GM23338 (cell line): ENCODE results near the gene BCL2. TPM values are rescaled to one million over a fixed set of nuclear protein-coding genes. Genes with fewer than 3 reads are reported as not detected.

Experiments used
- ATAC-seq: fragments of 200-7000 bp; cut with Tn5 transposase; 3 replicates; pipeline ENCODE4 v1.9.1; 2020
- DNase-seq: peaks from one replicate; pipeline ENCODE4 v3.0.0-alpha.2; 2015; ENCODE audit warnings: low spot score
- H2AFZ ChIP-seq: fragments of 200-600 bp; sonication (generic); 2 replicates; pipeline ENCODE4 v1.8.0; 2016; ENCODE audit warnings: antibody characterized with exemption, mild to moderate bottlenecking, moderate library complexity
- H3F3A ChIP-seq: fragments of 200-600 bp; sonication (generic); replicated peaks from 2 replicates; pipeline ENCODE4 v1.8.0; 2017; ENCODE audit warnings: antibody characterized with exemption, mixed run types, low read depth
- H3K27ac ChIP-seq: fragments of 200-600 bp; sonication (generic); 2 replicates; pipeline ENCODE4 v1.6.1; 2016; ENCODE audit warnings: low read depth
- H3K27me3 ChIP-seq: fragments of 200-600 bp; sonication (generic); 2 replicates; pipeline ENCODE4 v1.8.0; 2016; ENCODE audit warnings: mild to moderate bottlenecking, mixed run types, moderate library complexity; ENCODE audit not compliant: insufficient read depth
- H3K36me3 ChIP-seq: fragments of 200-600 bp; sonication (generic); 2 replicates; pipeline ENCODE4 v1.8.0; 2016; ENCODE audit warnings: mild to moderate bottlenecking; ENCODE audit not compliant: insufficient read depth
- H3K4me1 ChIP-seq: fragments of 200-600 bp; sonication (generic); 2 replicates; pipeline ENCODE4 v1.8.0; 2016; ENCODE audit warnings: mild to moderate bottlenecking, moderate library complexity; ENCODE audit not compliant: insufficient read depth
- H3K4me2 ChIP-seq: fragments of 200-600 bp; sonication (generic); 2 replicates; pipeline ENCODE4 v1.7.1; 2017; ENCODE audit warnings: mixed run types
- H3K4me3 ChIP-seq: fragments of 200-600 bp; sonication (generic); 2 replicates; pipeline ENCODE4 v1.6.1; 2016; ENCODE audit warnings: mixed run types
- H3K79me2 ChIP-seq: fragments of 200-600 bp; sonication (generic); replicated peaks from 2 replicates; pipeline ENCODE4 v1.8.0; 2017; ENCODE audit warnings: mild to moderate bottlenecking; ENCODE audit not compliant: insufficient read depth
- H3K9me2 ChIP-seq: fragments of 200-600 bp; sonication (generic); 2 replicates; pipeline ENCODE4 v1.8.0; 2017; ENCODE audit not compliant: insufficient read depth
- H4K20me1 ChIP-seq: fragments of 200-600 bp; sonication (generic); replicated peaks from 2 replicates; pipeline ENCODE4 v1.8.0; 2017; ENCODE audit warnings: mild to moderate bottlenecking; ENCODE audit not compliant: insufficient read depth
- H3K27ac Mint-ChIP-seq: 2 replicates; pipeline ENCODE4 v1.8.0; 2020; ENCODE audit warnings: inconsistent platforms, mild to moderate bottlenecking, moderate library complexity, mixed read lengths
- H3K27me3 Mint-ChIP-seq: 3 replicates; pipeline ENCODE4 v1.8.0; 2022; ENCODE audit warnings: low read depth, mild to moderate bottlenecking, moderate library complexity, mixed read lengths, inconsistent platforms; ENCODE audit not compliant: insufficient read depth, poor library complexity
- H3K36me3 Mint-ChIP-seq: 3 replicates; pipeline ENCODE4 v1.8.0; 2021; ENCODE audit warnings: low read depth, mild to moderate bottlenecking, inconsistent platforms, moderate library complexity, mixed read lengths
- H3K4me1 Mint-ChIP-seq: 3 replicates; pipeline ENCODE4 v1.8.0; 2020; ENCODE audit warnings: mild to moderate bottlenecking, inconsistent platforms, mixed read lengths
- H3K4me3 Mint-ChIP-seq: 3 replicates; pipeline ENCODE4 v1.8.0; 2021; ENCODE audit warnings: moderate library complexity, mild to moderate bottlenecking, inconsistent platforms, mixed read lengths
- H3K9me3 Mint-ChIP-seq: 3 replicates; pipeline ENCODE4 v1.8.0; 2020; ENCODE audit warnings: moderate library complexity, mild to moderate bottlenecking, inconsistent platforms, mixed read lengths
- CREB1 ChIP-seq: fragments of 250-450 bp; sonication (Bioruptor Pico); IDR thresholded peaks from 2 replicates; pipeline ENCODE4 v1.5.0; 2020; ENCODE audit warnings: low read depth, mild to moderate bottlenecking, moderate library complexity
- ETS1 ChIP-seq: IDR thresholded peaks from 2 replicates; pipeline ENCODE4 v1.6.1; 2016; ENCODE audit warnings: antibody characterized with exemption
- EZH2 ChIP-seq: fragments of 200-600 bp; sonication (generic); IDR thresholded peaks from one replicate; pipeline ENCODE4 v1.8.0; 2017; ENCODE audit warnings: antibody characterized with exemption, mild to moderate bottlenecking, low read depth; ENCODE audit not compliant: unreplicated experiment
- EZH2phosphoT487 ChIP-seq: fragments of 200-600 bp; sonication (generic); IDR thresholded peaks from one replicate; pipeline ENCODE4 v1.8.1; 2018; ENCODE audit warnings: antibody characterized with exemption; ENCODE audit not compliant: unreplicated experiment
- JUNB ChIP-seq: IDR thresholded peaks from one replicate; pipeline ENCODE4 v1.6.1; 2016; ENCODE audit warnings: antibody characterized with exemption; ENCODE audit not compliant: unreplicated experiment
- NANOG ChIP-seq: IDR thresholded peaks from 2 replicates; pipeline ENCODE4 v1.6.1; 2016; ENCODE audit warnings: antibody characterized with exemption, borderline replicate concordance
- POLR2AphosphoS5 ChIP-seq: IDR thresholded peaks from 2 replicates; pipeline ENCODE4 v1.6.1; 2016; ENCODE audit warnings: antibody characterized with exemption, low read depth
- STAT1 ChIP-seq: IDR thresholded peaks from one replicate; pipeline ENCODE4 v1.6.1; 2016; ENCODE audit warnings: antibody characterized with exemption; ENCODE audit not compliant: unreplicated experiment
- ZNF114 ChIP-seq: fragments of 250-450 bp; sonication (Bioruptor Pico); IDR thresholded peaks from 2 replicates; pipeline ENCODE4 v1.5.0; 2020; ENCODE audit warnings: mild to moderate bottlenecking, moderate library complexity
- ZNF331 ChIP-seq: fragments of 250-450 bp; sonication (Bioruptor Pico); IDR thresholded peaks from 2 replicates; pipeline ENCODE4 v1.5.0; 2020; ENCODE audit warnings: low read depth, mild to moderate bottlenecking, moderate library complexity
- polyA plus RNA-seq: library from polyadenylated mRNA; unstranded; fragments of >200 nt; fragmentation: Nextera tagmentation; extraction: Ambion mirVana; gene quantifications from 2 replicates; pipeline ENCODE4 v1.2.1, GENCODE V29; 2016
- total RNA-seq: library from RNA; depleted of rRNA; stranded (reverse); fragments of >200 nt; shearing (Covaris generic); gene quantifications from 2 replicates; pipeline ENCODE4 v1.2.3, GENCODE V29; 2014
- TF ChIP-seq, protein P1 (sequence below): IDR thresholded peaks from one replicate; pipeline ENCODE4 v1.6.1; 2018; ENCODE audit warnings: antibody characterized with exemption; ENCODE audit not compliant: unreplicated experiment
- TF ChIP-seq, protein P2 (sequence below), 2 experiments: fragments of 200-600 bp in 1 of 2; sonication (generic) in 1 of 2; conservative IDR thresholded peaks; 2 replicates each; pipeline versions ENCODE4 v1.5.1 to v1.6.1; 2016 to 2017; ENCODE audit warnings: antibody characterized with exemption in 2 of 2, low read depth in 2 of 2, mild to moderate bottlenecking in 2 of 2, moderate library complexity in 1 of 2
- TF ChIP-seq, protein P3 (sequence below): fragments of 250-450 bp; sonication (Bioruptor Pico); IDR thresholded peaks from 2 replicates; pipeline ENCODE4 v1.5.0; 2020; ENCODE audit warnings: mild to moderate bottlenecking, moderate library complexity

BCL2 gene
- total and polyA plus RNA-seq, 2 experiments from 2014 or later: 1.2 to 4.0 TPM

GRCh38 chr18:63346480-63347183 is 27.1 kb upstream of the BCL2 start:
- no peak overlapping the region for H3K27ac ChIP-seq
- H3K4me3 Mint-ChIP-seq: no peak overlapping the region
- H3K4me1 ChIP-seq: no peaks in the 10 kb centered on the region
- DNase-seq (no peak), ATAC-seq (no peak)
- H3K4me3 ChIP-seq: no peak overlapping the region
- no peaks in the 10 kb centered on the region for H3K9me3 Mint-ChIP-seq
- peaks cover 57% of the 10 kb centered on the region for H3K36me3 Mint-ChIP-seq
- H3K9me2 ChIP-seq: no peaks in the 10 kb centered on the region
- H4K20me1 ChIP-seq: no peaks in the 10 kb centered on the region; the same call in 1 of the 2 replicates
- no peak overlapping the region for H3K4me2 ChIP-seq
- no peaks in the 10 kb centered on the region for H3K79me2 ChIP-seq
- H3K27me3 Mint-ChIP-seq: no peaks in the 10 kb centered on the region
- H3F3A ChIP-seq: no peaks in the 10 kb centered on the region
- peaks cover 25% of the 10 kb centered on the region; the same call in 1 of the 2 replicates for H3K36me3 ChIP-seq
- H3K27me3 ChIP-seq: no peaks in the 10 kb centered on the region
- H2AFZ ChIP-seq: no peak overlapping the region
- H3K4me1 Mint-ChIP-seq: no peaks in the 10 kb centered on the region
- H3K27ac Mint-ChIP-seq: no peak overlapping the region
- TF ChIP-seq CREB1 (CRISPR knock-in tag) (no peak), STAT1 (no peak), ZNF331 (CRISPR knock-in tag) (no peak), POLR2AphosphoS5 (no peak), NANOG (no peak), ZNF114 (CRISPR knock-in tag) (no peak), EZH2 (no peak), EZH2phosphoT487 (no peak), ETS1 (no peak), JUNB (no peak)
- TF ChIP-seq, protein P1, sequence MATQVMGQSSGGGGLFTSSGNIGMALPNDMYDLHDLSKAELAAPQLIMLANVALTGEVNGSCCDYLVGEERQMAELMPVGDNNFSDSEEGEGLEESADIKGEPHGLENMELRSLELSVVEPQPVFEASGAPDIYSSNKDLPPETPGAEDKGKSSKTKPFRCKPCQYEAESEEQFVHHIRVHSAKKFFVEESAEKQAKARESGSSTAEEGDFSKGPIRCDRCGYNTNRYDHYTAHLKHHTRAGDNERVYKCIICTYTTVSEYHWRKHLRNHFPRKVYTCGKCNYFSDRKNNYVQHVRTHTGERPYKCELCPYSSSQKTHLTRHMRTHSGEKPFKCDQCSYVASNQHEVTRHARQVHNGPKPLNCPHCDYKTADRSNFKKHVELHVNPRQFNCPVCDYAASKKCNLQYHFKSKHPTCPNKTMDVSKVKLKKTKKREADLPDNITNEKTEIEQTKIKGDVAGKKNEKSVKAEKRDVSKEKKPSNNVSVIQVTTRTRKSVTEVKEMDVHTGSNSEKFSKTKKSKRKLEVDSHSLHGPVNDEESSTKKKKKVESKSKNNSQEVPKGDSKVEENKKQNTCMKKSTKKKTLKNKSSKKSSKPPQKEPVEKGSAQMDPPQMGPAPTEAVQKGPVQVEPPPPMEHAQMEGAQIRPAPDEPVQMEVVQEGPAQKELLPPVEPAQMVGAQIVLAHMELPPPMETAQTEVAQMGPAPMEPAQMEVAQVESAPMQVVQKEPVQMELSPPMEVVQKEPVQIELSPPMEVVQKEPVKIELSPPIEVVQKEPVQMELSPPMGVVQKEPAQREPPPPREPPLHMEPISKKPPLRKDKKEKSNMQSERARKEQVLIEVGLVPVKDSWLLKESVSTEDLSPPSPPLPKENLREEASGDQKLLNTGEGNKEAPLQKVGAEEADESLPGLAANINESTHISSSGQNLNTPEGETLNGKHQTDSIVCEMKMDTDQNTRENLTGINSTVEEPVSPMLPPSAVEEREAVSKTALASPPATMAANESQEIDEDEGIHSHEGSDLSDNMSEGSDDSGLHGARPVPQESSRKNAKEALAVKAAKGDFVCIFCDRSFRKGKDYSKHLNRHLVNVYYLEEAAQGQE: no peak
- TF ChIP-seq, protein P2, sequence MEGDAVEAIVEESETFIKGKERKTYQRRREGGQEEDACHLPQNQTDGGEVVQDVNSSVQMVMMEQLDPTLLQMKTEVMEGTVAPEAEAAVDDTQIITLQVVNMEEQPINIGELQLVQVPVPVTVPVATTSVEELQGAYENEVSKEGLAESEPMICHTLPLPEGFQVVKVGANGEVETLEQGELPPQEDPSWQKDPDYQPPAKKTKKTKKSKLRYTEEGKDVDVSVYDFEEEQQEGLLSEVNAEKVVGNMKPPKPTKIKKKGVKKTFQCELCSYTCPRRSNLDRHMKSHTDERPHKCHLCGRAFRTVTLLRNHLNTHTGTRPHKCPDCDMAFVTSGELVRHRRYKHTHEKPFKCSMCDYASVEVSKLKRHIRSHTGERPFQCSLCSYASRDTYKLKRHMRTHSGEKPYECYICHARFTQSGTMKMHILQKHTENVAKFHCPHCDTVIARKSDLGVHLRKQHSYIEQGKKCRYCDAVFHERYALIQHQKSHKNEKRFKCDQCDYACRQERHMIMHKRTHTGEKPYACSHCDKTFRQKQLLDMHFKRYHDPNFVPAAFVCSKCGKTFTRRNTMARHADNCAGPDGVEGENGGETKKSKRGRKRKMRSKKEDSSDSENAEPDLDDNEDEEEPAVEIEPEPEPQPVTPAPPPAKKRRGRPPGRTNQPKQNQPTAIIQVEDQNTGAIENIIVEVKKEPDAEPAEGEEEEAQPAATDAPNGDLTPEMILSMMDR (conservative IDR thresholded peaks at IDR 0.05; ENCODE audit: low read depth in 2 of 2): no peak
- TF ChIP-seq, protein P3, sequence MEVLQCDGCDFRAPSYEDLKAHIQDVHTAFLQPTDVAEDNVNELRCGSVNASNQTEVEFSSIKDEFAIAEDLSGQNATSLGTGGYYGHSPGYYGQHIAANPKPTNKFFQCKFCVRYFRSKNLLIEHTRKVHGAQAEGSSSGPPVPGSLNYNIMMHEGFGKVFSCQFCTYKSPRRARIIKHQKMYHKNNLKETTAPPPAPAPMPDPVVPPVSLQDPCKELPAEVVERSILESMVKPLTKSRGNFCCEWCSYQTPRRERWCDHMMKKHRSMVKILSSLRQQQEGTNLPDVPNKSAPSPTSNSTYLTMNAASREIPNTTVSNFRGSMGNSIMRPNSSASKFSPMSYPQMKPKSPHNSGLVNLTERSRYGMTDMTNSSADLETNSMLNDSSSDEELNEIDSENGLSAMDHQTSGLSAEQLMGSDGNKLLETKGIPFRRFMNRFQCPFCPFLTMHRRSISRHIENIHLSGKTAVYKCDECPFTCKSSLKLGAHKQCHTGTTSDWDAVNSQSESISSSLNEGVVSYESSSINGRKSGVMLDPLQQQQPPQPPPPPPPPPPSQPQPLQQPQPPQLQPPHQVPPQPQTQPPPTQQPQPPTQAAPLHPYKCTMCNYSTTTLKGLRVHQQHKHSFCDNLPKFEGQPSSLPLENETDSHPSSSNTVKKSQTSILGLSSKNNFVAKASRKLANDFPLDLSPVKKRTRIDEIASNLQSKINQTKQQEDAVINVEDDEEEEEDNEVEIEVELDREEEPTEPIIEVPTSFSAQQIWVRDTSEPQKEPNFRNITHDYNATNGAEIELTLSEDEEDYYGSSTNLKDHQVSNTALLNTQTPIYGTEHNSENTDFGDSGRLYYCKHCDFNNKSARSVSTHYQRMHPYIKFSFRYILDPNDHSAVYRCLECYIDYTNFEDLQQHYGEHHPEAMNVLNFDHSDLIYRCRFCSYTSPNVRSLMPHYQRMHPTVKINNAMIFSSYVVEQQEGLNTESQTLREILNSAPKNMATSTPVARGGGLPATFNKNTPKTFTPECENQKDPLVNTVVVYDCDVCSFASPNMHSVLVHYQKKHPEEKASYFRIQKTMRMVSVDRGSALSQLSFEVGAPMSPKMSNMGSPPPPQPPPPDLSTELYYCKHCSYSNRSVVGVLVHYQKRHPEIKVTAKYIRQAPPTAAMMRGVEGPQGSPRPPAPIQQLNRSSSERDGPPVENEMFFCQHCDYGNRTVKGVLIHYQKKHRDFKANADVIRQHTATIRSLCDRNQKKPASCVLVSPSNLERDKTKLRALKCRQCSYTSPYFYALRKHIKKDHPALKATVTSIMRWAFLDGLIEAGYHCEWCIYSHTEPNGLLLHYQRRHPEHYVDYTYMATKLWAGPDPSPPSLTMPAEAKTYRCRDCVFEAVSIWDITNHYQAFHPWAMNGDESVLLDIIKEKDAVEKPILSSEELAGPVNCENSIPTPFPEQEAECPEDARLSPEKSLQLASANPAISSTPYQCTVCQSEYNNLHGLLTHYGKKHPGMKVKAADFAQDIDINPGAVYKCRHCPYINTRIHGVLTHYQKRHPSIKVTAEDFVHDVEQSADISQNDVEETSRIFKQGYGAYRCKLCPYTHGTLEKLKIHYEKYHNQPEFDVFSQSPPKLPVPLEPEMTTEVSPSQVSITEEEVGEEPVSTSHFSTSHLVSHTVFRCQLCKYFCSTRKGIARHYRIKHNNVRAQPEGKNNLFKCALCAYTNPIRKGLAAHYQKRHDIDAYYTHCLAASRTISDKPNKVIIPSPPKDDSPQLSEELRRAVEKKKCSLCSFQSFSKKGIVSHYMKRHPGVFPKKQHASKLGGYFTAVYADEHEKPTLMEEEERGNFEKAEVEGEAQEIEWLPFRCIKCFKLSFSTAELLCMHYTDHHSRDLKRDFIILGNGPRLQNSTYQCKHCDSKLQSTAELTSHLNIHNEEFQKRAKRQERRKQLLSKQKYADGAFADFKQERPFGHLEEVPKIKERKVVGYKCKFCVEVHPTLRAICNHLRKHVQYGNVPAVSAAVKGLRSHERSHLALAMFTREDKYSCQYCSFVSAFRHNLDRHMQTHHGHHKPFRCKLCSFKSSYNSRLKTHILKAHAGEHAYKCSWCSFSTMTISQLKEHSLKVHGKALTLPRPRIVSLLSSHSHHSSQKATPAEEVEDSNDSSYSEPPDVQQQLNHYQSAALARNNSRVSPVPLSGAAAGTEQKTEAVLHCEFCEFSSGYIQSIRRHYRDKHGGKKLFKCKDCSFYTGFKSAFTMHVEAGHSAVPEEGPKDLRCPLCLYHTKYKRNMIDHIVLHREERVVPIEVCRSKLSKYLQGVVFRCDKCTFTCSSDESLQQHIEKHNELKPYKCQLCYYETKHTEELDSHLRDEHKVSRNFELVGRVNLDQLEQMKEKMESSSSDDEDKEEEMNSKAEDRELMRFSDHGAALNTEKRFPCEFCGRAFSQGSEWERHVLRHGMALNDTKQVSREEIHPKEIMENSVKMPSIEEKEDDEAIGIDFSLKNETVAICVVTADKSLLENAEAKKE (CRISPR knock-in tag): no peak
